ENCODE measurements around the gene MRPL51.
"Not testable (repeated sequence)": the region's sequence is repeated elsewhere in the genome, so short reads cannot be mapped to it uniquely, and the experiment has no call there.

MRPL51 gene

GRCh38 chr12:6532051-6532926, 39.2 kb upstream of the MRPL51 start:
- peak; percentile 56 to 66 for DNase-seq (ENCODE audit: low read depth in 2 of 2)

GRCh38 chr12:6530576-6531260, 37.7 kb upstream of the MRPL51 start:
- DNase-seq (ENCODE audit: low read depth in 2 of 2), result no peak

- DNase-seq (ENCODE audit: low read depth in 2 of 2), result no peak
Measured at GRCh38 chr12:6529291-6529737, 36.3 kb upstream of the MRPL51 start.

- no peak for DNase-seq (ENCODE audit: low read depth in 2 of 2)
Measured at GRCh38 chr12:6528539-6529235, 35.6 kb upstream of the MRPL51 start.

- DNase-seq (ENCODE audit: low read depth in 2 of 2), result no peak
Measured at GRCh38 chr12:6527711-6528110, 34.6 kb upstream of the MRPL51 start.

- no peak for DNase-seq (ENCODE audit: low read depth in 2 of 2)
Measured at GRCh38 chr12:6526766-6527525, 33.9 kb upstream of the MRPL51 start.

- DNase-seq (ENCODE audit: low read depth in 2 of 2), result no peak
Measured at GRCh38 chr12:6526201-6526600, 33.1 kb upstream of the MRPL51 start.

- no peak for DNase-seq (ENCODE audit: low read depth in 2 of 2)
Measured at GRCh38 chr12:6524648-6525047, 31.6 kb upstream of the MRPL51 start.

GRCh38 chr12:6523708-6524107, 30.6 kb upstream of the MRPL51 start:
- DNase-seq (ENCODE audit: low read depth in 2 of 2), result no peak

GRCh38 chr12:6522193-6522592, 29.1 kb upstream of the MRPL51 start:
- DNase-seq (ENCODE audit: low read depth in 2 of 2), result no peak

GRCh38 chr12:6520186-6520585, 27.1 kb upstream of the MRPL51 start:
- DNase-seq (ENCODE audit: low read depth in 2 of 2), result no peak

GRCh38 chr12:6508087-6508486, 15.0 kb upstream of the MRPL51 start:
- DNase-seq (ENCODE audit: low read depth in 2 of 2), result no peak

- DNase-seq (ENCODE audit: low read depth in 2 of 2), result no peak
Measured at GRCh38 chr12:6507102-6507998, 14.3 kb upstream of the MRPL51 start.

GRCh38 chr12:6500466-6500865, 7.4 kb upstream of the MRPL51 start:
- DNase-seq (ENCODE audit: low read depth in 2 of 2), result no peak

- DNase-seq (ENCODE audit: low read depth in 2 of 2), result not testable (repeated sequence)
Measured at GRCh38 chr12:6497291-6497690, 4.2 kb upstream of the MRPL51 start.

- no peak for DNase-seq (ENCODE audit: low read depth in 2 of 2)
Measured at GRCh38 chr12:6494968-6495367, 1.9 kb upstream of the MRPL51 start.

GRCh38 chr12:6494258-6494743, 1.2 kb upstream of the MRPL51 start:
- DNase-seq (ENCODE audit: low read depth in 2 of 2), result no peak

GRCh38 chr12:6493497-6494257, 615 bp upstream of the MRPL51 start, which contains the start of gene NCAPD2:
Gene NCAPD2 (plus strand): TSS chr12:6494102. CDS start chr12:6495099, 997 bp downstream.
- DNase-seq (ENCODE audit: low read depth in 2 of 2), result peak; percentile 83 to 85

GRCh38 chr12:6490673-6491072, 2.4 kb downstream of the MRPL51 start:
- not testable (repeated sequence) for DNase-seq (ENCODE audit: low read depth in 2 of 2)

GRCh38 chr12:6489449-6489848, 3.6 kb downstream of the MRPL51 start:
- DNase-seq (ENCODE audit: low read depth in 2 of 2), result no peak

All from stimulated activated CD8-positive, alpha-beta memory T cell treated with anti-CD3 and anti-CD28 coated beads, Interleukin-7, amount 100 ng/mL, for 1 hour (primary cell).